GM19452 (cell line): ENCODE measurements around the gene ACSL5.

Source experiments
- ATAC-seq: cut with Tn5 transposase; IDR thresholded peaks from one replicate; pipeline ENCODE4 v1.9.1; 2021; ENCODE audit not compliant: unreplicated experiment

The ACSL5 gene, protein sequence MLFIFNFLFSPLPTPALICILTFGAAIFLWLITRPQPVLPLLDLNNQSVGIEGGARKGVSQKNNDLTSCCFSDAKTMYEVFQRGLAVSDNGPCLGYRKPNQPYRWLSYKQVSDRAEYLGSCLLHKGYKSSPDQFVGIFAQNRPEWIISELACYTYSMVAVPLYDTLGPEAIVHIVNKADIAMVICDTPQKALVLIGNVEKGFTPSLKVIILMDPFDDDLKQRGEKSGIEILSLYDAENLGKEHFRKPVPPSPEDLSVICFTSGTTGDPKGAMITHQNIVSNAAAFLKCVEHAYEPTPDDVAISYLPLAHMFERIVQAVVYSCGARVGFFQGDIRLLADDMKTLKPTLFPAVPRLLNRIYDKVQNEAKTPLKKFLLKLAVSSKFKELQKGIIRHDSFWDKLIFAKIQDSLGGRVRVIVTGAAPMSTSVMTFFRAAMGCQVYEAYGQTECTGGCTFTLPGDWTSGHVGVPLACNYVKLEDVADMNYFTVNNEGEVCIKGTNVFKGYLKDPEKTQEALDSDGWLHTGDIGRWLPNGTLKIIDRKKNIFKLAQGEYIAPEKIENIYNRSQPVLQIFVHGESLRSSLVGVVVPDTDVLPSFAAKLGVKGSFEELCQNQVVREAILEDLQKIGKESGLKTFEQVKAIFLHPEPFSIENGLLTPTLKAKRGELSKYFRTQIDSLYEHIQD

GRCh38 chr10:112373912-112374338 is at the start of gene ACSL5:
ACSL5 (plus strand) TSS chr10:112374116; CDS start chr10:112394947, 20,831 bp downstream.
- ATAC-seq = no peak

- ATAC-seq = no peak
Observed at GRCh38 chr10:112327678-112328077, 46.2 kb upstream of the ACSL5 start.

- ATAC-seq = no peak
Observed at GRCh38 chr10:112330162-112330561, 43.8 kb upstream of the ACSL5 start.

DNA sequence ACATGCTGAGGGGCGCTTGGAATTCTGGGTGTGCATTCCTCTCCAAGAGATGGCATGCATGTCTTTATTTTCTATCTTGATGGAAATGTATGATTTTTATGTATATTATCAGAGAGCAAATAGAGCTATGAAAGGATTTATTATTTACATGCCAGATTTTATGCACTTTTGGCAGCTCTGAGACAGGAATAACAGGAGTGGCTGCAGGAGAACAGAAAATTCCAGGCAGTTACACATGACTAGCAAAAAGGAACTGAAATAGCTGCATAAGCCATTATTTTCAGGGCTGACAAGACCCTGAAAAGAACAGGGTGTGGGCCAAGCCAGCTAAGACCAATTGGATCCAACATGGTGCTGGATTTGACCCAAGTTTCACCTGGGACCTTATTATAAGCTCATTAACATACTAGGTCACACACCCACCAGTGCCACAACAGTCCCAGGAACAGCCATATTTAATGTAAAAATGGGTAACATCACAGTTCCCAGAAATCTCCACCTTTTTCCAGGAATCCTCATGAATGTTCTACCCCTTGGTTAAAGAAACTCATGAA is 43.2 kb upstream of the ACSL5 start:
- ATAC-seq = no peak

DNA sequence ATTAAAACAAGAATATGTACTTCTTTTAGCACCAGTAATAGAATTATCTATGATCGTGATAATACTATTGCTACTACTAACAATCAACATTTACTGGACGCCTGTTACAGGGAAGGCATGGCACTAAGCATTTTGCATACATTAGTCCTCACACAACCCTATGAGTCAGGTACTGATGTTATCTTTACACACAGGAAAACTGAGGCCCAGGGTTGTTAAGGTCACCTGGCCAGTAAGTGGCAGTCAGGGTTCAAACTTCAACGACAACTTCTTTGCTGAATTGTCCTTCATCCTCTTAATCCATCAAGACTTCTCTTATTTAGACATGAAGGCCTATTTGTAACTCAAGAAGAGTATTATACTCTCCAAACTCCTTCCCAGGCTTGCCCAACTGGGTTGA is 41.9 kb upstream of the ACSL5 start:
- ATAC-seq = no peak

GRCh38 chr10:112332509-112333228 is 41.2 kb upstream of the ACSL5 start:
- ATAC-seq = no peak

DNA sequence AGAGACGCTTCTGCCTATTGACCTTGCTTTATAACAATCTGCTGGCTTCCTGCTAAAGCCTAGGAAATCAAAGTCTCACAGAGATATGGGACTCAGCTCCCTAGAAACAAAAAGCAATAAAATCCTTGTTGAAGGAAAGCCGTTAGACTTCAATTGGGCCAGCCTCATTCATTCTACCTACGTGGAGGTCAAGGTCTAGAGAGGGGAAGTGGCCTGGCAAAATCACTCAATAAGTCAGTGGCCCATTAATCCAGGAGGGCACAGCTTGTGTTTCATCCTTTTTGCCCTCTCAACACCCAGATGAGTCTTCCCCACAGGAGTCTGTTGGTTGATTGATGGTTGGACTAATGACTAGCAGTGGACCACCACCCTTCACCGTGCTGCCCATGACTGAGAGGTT is 40.5 kb upstream of the ACSL5 start:
- no peak for ATAC-seq

- no peak for ATAC-seq
Observed at GRCh38 chr10:112335111-112335867, 38.6 kb upstream of the ACSL5 start.

DNA sequence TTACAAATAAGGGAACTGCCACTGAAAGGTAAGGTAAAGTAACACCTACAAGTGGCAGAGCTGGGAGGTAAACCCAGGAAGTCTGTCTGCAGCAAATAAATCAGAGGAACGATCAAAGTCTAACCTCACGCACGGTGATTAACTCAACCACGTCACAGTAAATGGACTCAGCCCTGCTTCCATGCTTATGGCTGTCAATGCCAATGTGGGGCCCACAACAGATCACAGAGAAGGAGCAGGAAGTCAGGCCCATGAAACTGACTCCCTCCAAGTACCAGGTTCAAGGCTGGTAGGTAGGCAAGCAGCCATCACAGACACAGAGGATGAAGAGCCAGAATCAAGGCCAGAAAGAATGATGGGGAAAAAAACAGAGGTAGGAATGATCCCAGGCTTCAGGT is 38.0 kb upstream of the ACSL5 start:
- ATAC-seq = no peak

DNA sequence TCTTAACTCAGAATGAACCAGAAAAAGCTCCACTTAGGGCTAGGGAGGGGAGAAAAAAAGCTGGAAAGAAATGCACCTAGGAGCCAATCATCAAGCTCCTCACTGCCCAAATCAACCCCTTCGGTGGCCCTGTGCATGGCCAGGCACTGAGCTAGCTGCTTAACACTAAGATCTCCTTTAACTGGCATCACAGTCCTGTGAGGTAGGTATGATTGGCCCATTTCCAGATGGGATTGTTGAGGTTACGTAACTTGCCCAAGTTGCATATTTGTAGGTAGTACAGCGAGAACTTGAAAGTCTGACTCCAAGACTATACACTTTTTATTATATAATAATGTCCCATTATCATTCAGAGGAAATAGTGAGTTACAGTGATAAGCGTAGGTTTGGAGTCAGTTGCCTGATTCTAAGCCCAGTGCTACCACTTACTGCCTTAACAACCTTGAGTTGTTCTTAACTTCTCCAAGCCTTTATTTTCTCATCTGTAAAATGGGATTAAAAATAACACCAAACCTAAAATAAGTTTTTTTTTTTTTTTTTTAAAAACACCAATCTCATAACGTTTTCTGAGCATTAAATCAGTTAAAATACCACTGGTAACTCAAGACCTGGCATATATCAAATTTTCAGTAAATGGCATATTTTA is 37.2 kb upstream of the ACSL5 start:
- no peak for ATAC-seq

GRCh38 chr10:112338957-112339356 is 35.0 kb upstream of the ACSL5 start:
- ATAC-seq = no peak

DNA sequence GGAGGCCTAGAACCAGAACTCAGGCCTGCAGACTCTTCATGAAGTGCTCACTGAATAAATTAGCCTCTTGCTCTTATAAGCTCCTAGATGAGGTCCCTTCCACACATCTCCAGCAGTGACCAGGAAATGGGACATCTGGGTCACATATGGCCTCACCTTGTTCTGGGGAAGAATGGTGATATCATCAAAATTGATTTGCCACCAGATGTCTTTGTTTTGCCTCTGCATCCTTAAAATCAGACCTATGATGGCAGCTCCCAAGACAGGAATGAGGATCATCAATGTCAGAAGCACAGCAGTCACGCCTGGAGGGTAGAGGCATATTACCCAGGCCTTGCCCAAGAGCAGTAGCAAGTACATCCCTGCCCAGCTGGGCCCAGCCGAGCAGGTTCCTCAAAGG is 33.3 kb upstream of the ACSL5 start:
- ATAC-seq = no peak

DNA sequence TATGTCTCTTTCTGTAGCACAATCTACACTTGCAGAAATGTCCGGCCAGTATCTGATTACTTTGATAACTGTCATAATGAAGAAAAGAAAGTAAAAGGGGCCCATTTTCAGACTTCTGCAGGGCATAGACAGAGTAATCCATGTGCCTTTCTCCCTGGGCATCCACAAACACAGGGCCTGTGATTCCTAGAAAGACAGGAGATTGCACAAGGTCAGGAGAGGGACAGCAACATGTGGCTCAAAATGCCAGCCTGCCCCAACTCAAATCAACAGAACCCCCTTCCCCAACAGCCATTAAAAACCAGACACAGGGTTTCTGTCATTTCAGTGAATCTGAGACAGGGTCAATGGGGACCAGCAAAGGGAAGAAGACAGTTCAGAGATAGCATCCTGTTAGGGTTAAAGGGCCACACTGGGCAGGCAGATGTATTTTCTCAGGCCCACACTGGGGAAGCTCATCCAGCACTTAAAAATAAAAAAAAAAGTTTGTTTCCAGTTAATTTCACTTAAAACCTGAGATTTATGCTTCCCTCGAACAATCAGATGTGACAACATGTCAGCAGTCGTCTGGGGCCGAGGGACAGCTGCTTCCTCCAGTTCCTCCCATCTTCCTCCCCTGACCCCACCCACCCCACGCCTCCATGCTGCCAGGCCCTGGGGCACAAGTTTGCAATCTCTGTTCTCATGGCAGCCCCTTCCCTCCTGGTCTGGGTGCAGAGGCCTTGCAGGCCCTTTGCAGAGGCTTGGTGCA is 30.7 kb upstream of the ACSL5 start:
- ATAC-seq = no peak

DNA sequence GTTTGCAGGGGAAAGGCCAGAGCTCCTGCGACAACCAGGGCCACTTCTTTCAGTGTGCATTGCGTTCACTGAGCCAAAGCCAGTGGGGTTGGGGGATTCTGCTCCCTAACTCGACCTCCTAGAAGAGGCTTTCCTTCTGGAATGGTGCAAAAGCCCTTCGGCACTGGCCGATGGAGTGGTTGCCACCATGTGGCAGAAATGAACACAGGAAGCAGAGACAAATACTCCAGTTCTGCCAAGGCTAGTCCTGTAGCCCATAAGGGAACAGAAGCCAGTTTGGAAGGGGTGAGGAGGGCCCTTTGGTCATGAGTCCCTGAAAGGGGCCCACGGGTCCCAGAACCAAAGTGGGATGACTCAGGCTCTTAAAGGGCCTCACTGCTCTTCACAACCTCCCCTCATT is 29.7 kb upstream of the ACSL5 start:
- no peak for ATAC-seq

DNA sequence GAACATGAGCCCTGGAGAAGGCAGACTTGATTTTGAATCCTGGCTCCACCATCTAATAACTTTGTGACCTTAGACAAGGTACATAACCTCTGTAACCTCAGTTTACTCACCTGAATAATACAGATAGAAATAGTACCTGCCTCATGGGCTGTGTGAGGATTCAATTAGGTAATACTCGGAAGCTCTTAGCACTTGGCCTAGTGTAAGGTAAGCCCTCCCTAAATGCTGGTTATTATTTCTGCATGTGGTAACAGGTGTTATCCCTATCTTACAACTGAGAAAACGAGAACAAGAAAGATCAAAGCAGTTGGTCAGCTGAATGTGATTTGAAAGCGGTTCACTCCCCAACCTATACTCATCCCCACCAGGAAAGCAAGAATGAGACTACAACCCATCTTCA is 28.7 kb upstream of the ACSL5 start:
- no peak for ATAC-seq

- ATAC-seq = no peak
Observed at GRCh38 chr10:112345743-112346142, 28.2 kb upstream of the ACSL5 start.

DNA sequence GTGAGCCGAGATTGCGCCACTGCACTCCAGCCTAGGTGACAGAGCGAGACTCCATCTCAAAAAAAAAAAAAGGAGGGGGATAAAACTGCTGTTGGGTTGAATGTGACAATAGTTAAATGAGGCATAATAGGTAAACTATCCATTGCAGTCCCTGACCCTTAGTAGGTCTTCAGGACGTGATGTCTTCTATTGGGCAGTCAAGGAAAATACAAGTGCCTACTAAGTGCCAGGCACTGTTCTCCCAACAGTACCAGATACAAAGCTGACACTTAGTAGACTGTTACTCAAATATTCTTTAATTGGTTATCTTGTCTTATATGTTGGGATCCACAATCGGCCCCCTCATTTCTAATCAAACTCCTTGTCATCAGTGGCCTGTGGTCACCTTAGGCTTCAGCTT is 27.1 kb upstream of the ACSL5 start:
- ATAC-seq = no peak

DNA sequence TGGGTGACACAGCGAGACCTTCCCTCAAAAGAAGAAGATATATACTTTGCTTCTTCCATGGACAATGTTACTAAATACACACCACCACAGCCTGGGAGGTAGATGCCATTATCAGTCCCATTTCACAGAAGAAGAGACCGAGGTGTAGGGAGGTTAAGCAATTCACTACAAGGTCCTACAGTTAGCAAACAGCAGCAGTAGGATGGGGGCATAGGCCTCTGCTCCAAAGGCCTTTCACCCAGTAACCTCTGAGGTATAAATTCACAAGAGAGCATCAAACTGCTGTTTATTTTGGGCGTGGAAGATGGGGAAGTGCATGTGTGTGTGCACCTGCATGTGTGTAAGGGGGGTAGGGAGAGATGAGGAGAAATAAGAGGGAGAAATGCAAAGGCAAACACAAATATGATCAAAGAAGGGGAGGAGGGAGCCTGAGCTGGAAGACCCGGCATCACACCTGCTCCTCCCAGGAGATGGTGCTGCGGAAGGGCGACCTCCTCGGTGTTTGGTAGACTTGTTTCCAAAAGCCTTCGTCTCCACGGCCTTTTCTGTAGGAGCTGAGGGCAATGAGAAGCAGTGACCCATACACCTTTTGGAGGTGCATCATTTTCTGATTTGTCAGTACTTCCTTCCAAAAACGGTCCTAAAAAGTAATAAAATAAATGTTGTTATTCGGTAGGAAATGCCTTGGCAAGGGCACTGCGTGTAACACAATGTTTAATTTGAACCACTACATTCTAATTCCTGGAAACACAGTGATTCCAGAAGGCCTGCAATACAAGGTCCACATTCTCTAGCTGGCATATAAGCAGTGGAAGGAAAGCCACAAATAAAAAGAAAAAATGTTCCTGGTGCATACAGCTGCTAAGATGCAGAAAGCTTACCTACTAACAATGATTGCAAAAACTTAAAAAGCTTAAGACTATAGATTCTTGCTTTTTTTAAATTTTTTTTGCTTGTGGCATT is 25.9 kb upstream of the ACSL5 start:
- no peak for ATAC-seq
